Measurements from ENCODE around the gene PABPC3.

Gene PABPC3

DNA sequence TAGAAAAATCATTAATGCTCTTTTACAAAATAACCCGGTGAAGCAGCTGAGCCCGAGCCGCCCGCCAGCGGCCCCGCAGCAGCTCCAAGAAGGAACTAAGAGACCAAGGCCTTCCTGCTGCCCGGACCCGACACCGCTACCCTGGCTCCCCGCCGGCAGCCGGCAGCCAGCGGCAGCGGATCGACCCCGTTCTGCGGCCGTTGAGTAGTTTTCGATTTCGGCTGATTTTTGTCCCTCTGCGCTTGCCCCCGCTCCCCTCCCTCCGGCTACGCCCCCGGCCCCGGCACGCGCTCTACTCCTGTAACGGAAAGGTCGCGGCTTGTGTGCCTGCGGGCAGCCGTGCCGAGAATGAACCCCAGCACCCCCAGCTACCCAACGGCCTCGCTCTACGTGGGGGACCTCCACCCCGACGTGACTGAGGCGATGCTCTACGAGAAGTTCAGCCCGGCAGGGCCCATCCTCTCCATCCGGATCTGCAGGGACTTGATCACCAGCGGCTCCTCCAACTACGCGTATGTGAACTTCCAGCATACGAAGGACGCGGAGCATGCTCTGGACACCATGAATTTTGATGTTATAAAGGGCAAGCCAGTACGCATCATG, at the start of gene PABPC3:
Gene PABPC3, plus strand, starts transcription at position 286 of the 603 bp plus-strand sequence. Its CDS starts 63 bp downstream, at position 349.
- in situ Hi-C loops (cut with MboI; ENCODE audit: low sequenced_read_pairs) = no loop called here

DNA sequence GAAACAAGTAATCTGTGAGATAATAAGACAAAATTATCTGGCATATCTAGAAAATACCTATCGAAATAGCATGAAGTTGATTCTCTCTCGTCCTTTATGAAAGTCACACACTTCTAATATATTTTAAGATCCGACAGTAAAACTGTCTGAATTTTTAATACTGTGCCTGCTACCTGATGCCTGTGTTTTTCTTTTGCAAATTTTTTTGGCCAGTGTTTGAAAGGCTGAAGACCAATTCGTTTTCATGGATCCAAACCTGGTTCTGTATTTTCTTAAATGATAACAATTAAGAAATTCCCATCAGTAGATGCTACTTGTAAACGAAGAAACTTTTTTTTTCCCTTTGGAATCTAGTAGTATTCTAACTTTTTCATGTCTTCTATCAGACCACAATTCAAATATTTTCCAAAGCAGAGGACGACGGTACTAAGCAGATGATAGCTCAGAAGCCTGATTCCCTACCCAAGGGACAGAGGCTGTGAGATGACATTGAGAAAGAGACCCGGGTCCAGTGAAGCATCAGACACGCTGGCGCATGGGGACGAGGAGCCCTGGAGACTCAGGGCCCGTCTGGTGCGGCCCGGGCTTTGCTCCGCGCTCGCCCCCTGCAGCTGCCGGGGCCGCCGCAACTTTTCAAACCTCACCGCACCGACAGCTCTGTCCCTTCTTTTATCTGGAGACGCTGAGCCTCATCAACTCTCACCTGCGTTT, 49.5 kb upstream of the PABPC3 start:
- in situ Hi-C loops (cut with MboI; ENCODE audit: low sequenced_read_pairs) = no loop called here

DNA sequence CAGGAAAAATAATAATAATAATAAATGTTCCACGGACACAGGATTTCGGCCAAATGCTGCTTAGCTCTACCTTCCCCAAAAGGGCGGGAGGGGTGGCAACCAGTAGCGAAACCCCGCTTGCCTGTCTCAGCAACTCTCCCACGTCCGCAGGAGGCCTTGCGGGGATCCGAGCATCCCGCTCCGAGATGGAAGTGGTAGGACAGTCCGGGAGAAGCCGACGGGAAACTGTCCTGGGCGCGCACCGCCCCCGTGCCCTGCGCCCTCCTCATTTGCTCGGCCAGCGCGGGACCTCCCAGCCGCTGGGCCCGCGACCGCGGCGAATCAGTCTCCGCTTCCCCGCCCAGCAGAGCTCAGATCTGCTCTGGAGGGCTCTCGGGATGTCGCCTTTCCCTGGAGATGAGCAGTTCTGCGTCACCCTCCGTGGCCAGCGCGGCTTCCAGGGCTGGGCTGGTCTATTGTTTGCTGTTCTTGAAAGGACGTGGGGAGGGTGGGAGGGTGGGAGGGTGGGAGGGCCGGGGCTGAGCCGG, 48.9 kb upstream of the PABPC3 start:
- in situ Hi-C loops (cut with MboI; ENCODE audit: low sequenced_read_pairs) = no loop called here

DNA sequence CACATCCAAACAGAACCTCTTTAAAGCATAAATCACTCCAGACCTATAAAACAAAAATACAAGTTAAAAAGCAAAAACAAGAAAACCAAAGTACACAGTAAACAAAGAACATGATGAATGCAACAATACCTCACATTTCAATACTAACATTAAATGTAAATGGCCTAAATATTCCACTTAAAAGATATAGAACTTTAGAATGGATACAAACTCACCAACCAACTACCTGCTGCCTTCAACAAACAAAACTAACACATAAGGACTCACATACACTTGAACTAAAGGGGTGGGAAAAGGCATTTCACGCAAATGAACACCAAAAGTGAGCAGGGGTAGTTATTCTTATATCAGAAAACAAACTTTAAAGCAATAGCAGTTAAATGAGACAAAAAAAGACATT, 44.9 kb upstream of the PABPC3 start:
- in situ Hi-C loops (cut with MboI; ENCODE audit: low sequenced_read_pairs) = no loop called here

DNA sequence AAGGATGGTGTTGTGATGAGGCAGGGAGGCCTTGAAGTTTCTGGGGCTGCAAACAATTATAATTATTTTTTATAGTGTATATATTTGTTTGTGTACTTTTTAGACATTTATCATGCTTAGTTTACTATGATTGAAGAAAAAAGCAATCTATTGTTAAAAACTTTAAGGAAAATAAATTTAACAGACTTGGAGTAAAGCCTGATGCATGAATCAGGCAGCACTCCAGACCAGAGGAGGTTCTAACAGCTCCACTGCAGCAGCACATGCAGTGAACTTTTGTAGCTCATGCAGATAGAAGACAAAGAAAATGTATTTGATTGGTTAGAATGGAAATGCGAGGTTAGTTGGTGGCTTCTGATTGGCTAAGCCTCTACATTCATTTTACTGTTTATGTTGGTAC, 36.8 kb upstream of the PABPC3 start:
- in situ Hi-C loops (cut with MboI; ENCODE audit: low sequenced_read_pairs) = no loop called here

DNA sequence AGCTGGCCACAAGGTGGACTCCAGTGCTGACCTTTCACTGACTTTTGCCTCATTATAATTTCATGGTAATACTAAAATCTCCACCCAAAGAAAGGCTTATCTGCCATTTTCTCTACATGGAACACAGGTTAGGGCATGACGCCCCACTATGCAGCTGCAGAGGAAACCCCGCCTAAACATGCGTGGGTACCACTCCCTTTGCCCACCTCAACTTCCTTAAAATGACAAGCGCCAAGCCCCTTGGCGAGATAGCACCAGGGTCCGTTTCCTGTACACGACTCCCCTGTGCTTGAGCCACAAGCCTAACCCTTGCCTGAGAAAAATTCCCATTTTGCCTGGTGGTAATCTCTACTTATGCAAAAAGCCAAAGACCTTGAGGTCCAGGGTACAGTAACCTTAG, 36.0 kb upstream of the PABPC3 start:
- in situ Hi-C loops (cut with MboI; ENCODE audit: low sequenced_read_pairs) = no loop called here

DNA sequence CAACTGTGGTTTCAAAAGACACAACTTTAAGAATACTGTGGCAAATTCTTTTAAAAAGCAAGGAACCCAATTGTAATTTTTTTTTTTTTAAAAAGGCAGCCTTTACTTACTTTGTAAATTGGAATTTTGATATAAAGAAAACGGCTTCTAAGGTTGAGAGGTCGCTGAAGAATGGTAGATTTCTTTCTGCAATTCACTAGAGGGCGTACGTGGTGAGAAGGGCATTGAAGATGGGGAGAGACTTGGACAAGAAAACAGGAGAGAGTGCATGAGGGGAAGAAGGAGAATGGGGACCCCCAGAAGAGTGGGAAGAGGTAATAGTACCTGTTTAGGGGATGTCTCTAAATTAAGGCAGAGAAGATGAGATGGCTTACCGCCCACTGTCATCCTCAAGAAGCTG, 33.5 kb upstream of the PABPC3 start:
- in situ Hi-C loops (cut with MboI; ENCODE audit: low sequenced_read_pairs) = no loop called here

DNA sequence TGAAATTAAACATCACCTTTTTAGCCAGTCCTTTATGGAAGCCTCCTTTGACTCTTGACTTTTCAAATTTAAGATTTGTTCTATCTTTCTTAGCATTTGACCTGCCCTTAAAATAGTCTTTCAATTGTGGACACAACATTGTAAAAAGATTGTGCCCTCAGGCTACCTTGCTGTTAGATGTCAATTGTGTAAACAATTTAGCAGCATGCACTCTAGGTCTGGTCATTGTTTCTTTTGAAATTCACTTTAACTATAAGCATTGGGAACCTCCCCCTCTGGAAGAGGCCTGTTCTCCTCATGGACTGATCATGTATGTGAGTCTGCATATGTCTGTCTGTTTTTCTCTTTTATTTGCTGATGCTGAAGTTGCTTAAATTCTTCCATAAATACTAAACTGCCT, 31.5 kb upstream of the PABPC3 start:
- in situ Hi-C loops (cut with MboI; ENCODE audit: low sequenced_read_pairs) = no loop called here

DNA sequence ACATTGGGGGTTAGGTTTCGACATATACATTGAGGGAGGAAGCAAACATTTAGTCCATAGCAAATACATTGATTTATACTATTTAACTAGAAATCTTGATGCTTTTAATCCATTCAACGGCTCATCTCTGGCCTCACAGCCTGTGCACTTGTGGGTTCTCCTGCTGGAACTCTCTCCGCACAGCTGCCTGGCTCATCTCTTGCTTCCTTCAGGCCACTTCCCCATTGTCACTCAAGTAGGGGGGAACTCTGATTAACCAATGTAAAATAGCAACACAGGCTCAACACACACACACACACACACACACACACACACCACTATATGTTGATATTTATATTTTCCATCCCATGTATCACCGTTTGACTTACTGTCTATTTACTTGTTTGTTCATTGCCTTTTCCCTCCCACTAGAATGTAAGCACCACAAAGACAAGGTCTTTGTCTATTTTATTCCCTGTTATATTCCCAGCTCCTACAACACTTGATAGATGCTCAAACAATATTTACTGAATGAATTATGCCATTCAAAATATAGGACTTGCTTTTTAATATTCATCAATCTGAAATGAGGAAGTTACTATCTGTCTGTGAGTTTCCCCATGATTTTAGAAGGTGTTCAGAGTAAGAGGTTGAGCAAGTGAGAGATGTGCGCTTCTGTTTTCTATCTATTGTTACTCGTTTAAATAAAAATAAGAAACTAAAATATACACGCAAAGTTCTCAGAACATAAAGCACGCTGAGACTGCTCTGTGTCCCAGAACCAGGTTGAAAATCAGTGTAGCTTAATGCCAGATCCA, 29.8 kb upstream of the PABPC3 start:
- in situ Hi-C loops (cut with MboI; ENCODE audit: low sequenced_read_pairs) = no loop called here

DNA sequence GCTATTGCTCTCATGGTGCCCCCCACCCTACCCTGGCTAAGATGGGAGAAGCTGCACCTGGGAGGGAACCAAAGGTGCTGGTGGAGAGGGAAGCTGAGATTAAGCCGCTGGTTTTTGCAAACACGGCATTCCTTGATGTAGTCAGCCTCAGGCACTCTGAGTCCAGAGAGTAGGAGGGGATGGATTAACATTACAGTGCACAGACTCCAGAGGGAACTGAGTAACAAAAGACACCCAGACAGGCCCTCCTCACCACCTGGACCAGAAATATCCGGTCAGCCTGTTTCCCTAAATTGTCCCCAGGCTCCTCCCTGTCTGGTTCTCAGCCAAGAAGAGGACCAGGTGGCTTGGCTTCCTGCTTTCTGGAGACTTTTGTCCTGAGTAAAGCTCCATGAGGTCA, 28.9 kb upstream of the PABPC3 start:
- in situ Hi-C loops (cut with MboI; ENCODE audit: low sequenced_read_pairs) = no loop called here

DNA sequence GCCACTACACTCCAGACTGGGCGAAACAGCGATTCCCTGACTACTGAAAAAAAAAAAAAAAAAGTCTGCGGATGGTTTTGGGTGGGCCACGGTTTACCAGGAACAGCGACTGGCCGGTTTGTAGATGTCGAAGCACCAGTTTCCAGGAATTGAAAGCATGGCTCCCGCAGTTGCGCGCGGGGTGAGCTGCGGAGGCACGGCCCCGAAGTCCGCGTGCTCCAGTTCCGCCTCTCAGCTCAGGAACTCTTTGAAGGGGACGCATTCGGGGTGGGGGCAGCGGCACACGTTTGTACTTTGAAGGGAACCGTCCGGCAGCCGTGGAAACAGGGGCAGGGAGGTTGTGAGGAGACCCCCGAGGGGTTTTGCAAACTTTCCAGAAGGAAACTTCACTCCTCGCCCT, 27.1 kb upstream of the PABPC3 start:
- in situ Hi-C loops (cut with MboI; ENCODE audit: low sequenced_read_pairs) = no loop called here

DNA sequence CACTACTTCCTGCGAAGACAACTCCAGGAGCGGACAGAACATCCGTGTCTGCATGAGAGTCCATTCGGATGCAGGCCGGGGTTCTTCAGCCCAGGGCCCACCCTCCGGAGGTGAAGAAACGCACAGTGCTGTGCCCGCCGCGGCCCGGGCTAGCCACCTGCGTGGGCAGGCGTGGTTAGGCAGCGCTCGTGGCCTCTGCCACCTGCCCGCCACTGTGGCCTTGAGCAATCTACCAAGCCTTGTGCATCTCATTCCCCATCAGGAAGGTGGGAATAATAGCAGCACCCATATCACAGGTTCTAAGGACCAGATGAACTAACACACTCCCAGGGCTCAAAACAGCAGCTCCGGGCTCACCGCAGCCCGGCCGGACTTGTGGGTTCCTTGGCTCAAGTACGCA, 26.7 kb upstream of the PABPC3 start:
- in situ Hi-C loops (cut with MboI; ENCODE audit: low sequenced_read_pairs) = no loop called here

DNA sequence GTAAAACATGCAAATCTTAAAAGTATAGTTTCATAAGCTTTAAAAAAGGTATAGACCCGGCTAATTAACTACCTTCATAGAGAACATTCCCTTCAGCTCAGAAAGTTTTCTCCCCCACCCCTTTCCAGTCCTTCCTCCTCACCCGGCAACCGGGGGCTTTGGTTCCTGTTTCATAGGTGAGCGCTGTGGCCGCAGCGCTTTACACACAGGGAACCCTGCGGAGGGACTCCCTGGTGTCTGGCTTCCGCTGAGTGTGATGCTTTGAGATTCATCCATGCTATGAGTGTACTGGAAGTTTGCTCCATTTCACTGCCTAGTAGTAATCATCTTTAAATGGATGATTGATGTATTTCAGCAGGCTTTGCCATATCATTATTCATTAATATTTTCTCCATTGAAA, 26.0 kb upstream of the PABPC3 start:
- in situ Hi-C loops (cut with MboI; ENCODE audit: low sequenced_read_pairs) = no loop called here

DNA sequence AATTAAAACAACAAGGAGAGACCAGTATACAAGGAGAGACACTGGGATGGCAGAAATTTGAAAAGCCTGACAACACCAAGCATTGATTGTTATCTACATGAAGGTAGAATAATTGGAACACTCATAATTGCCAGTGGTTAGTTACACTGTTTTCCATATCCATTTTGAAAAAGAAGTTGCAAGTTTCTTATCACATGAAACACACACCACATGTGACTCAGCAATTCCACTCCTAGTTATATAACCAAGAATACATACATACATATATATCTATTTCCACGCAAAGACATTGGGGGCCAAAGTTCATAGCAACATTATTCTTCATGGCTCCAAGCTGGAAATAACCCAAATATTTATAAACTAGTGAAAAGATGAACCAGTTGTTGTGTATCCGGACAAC, 15.2 kb upstream of the PABPC3 start:
- in situ Hi-C loops (cut with MboI; ENCODE audit: low sequenced_read_pairs) = no loop called here

DNA sequence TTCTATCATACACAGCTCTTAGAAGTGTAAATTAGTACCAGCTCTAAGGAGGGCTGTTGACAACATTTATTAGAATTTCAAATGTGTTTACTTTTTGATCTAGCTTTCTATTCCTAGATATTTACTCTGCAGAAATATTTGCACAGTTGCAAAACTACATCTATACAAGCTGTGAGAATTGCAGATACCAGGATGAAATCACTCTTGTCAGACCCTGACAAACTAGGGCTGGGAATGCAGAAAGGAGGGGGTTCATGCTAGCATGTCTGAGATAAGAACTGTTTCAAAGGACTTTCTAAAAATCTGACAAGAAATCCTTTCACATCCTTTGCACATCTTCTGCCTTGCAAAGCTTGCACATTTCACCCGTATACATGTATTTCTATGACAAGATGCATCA, 11.8 kb upstream of the PABPC3 start:
- in situ Hi-C loops (cut with MboI; ENCODE audit: low sequenced_read_pairs) = no loop called here

DNA sequence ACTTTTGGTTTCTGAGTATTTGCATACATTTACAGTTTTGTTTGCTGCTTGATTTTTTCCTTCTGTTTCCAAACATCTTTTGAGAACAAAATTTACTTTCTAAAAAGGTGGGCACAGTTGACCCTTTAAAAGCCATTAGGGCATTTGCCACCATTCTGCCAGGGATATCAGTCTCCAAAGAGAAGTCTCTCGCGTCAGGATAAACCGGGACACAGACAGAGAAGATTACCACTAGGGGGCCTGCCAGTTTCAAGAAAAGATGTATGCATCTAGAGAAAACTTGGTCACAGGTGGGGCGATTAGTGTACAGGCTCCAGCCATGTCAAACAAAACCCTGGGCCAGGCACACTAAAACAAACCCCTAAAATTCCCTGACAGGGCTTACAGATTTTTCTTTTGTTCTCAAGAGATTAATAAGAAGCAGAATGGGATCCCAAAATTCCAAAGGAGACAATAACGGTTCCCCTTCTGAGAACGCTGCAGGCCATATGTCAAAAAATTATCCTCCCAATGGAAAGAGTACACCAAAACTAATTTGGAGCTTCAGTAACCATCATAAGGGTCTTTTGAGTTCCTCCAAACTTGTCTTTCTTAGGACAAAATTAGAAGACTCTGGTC, 10.7 kb upstream of the PABPC3 start:
- in situ Hi-C loops (cut with MboI; ENCODE audit: low sequenced_read_pairs) = no loop called here

DNA sequence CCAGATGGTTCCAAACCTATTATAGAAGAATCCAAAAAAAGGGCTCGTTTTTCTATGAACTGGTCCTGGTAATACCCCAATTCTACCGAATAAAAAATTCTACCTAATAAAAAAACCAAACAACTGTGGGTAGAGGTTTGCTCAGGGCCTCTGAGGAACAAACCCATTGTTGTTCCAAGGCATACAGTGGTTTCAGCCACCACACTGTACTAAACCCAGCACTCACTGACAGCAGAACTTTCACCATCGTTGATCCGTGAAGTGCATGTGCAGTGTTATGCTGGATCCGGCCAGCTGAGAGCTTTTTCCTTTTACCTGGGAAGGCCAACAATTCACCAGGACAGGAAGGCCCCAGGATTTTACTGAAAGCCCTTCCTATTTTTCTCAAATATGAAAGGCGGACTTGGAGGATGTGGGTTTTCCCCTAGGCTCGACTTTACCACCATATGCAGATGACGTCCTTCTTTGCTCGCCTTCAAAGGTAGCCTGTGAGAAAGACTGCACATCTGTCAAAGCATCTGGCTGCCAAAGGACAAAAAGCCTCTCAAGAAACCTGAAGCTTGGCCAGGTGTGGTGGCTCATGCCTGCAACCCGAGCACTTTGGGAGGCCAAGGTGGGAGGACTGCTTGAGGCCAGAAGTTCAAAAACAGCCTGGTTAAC, 7.2 kb upstream of the PABPC3 start:
- in situ Hi-C loops (cut with MboI; ENCODE audit: low sequenced_read_pairs) = no loop called here

DNA sequence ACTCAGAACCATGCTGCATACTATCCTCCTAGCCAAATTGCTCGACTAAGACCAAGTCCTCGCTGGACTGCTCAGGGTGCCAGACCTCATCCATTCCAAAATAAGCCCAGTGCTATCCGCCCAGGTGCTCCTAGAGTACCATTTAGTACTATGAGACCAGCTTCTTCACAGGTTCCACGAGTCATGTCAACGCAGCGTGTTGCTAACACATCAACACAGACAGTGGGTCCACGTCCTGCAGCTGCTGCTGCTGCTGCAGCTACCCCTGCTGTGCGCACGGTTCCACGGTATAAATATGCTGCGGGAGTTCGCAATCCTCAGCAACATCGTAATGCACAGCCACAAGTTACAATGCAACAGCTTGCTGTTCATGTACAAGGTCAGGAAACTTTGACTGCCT, 1.5 kb downstream of the PABPC3 start:
- in situ Hi-C loops (cut with MboI; ENCODE audit: low sequenced_read_pairs) = no loop called here

DNA sequence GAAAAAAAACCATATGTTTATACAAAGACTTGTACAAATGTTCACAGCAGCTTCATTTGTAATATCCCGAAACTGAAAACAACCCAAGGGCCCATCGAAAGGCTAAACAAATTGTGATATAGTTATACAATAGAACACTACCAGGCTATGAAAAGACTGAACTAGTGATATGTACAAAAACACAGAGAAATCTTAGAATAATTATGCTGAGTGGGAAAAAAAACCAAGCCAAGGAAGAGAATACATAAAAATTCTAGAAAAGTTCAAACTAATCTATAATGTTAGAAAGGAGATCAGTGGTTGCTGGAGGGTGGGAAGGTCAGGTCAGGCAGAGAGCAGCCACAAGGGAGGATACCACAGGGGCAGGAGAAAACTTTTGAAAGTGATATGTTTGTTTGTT, 7.8 kb downstream of the PABPC3 start:
- in situ Hi-C loops (cut with MboI; ENCODE audit: low sequenced_read_pairs) = no loop called here

DNA sequence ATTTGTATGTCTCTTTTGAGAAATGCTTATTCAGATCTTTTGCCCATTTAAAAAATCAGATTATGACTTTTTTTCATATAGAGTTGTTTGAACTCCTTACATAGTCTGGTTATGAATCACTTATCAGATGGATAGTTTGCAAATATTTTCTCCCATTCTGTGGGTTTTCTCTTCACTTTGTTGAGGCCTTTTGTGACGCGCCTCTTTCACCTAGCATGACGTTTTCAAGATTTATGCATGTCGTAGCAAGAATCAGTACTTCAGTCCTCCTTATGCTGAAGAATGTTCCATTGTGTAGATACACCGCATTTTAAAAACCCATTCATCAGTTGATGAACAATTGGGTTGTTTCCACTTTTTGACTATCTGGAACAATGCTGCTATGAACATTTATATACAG, 13.4 kb downstream of the PABPC3 start:
- in situ Hi-C loops (cut with MboI; ENCODE audit: low sequenced_read_pairs) = no loop called here

Measured in HL-60/S4 (cell line).